Midbrain (tissue), 1 donor: ENCODE measurements around the gene DIP2C.
"Not testable (repeated sequence)": the region's sequence is repeated elsewhere in the genome, so short reads cannot be mapped to it uniquely, and the experiment has no call there.

Experiments
- DNase-seq: peaks from one replicate; lab custom pipeline; 2025; lab: John Stamatoyannopoulos, UW

Gene DIP2C

GRCh38 chr10:641149-642010 lies 48.1 kb downstream of the DIP2C start:
- DNase-seq, result no peak

- no peak for DNase-seq
These were observed 48.8 kb downstream of the DIP2C start for GRCh38 chr10:640673-641045.

GRCh38 chr10:639751-640672 lies 49.5 kb downstream of the DIP2C start:
- DNase-seq, result peak; percentile 39

GRCh38 chr10:639001-639750 lies 50.3 kb downstream of the DIP2C start:
- DNase-seq, result no peak

- DNase-seq, result no peak
These were observed 51.7 kb downstream of the DIP2C start for GRCh38 chr10:637771-638195.

GRCh38 chr10:637221-637620 lies 52.2 kb downstream of the DIP2C start:
- no peak for DNase-seq

DNA sequence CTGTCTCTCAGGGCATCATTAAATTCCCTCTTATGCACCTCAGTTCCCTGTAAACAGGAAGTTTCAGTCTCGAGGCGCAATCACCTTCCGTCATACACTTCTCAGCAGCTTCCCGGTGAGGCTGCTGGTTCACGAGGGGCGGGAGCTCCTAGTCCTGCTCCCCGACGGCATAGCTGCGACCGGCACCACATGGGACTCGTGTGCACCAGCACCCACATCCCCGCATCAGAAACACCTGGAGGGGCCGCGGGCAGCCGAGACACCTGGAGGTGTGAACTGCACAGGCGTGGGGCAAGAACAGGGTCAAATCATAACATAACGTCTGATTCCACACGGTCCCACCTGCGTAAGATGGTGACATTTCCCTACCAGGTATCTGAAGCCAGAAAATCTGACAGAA lies 52.7 kb downstream of the DIP2C start:
- no peak for DNase-seq

DNA sequence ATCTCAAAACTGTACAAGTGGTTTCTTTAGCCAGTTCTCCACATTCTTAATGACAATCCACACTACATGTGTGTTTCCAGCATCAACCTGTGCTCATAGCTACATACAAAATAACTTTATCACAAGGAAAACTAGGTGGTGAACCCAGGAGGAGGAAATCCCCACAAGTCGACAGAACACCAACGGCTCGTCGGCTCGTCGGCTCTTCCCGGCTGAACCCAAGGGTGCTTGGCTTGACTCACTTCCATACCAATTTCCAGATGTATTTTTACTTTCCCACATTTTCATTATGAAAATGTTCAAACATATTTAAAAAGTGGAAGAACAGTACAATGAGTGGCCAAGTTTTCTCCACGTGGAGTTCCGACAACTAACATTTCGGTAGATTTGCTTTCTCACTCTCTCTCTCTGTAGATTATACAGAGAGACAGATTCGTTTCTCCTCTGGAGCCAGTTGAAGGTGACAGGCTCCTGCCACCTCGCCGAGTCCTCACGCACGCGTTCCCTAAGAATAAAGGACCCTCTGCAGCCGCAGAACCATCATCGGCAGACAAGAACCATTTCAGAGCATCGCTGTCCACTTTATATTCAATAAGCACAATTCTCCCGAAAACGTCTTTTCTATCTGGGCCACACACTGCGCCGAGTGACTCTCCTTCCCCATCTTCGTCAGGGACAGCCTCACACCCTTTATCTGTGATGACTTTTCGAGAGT lies 53.3 kb downstream of the DIP2C start:
- DNase-seq, result no peak

- DNase-seq, result peak; percentile 45
These were observed 54.2 kb downstream of the DIP2C start for GRCh38 chr10:635088-635861.

DNA sequence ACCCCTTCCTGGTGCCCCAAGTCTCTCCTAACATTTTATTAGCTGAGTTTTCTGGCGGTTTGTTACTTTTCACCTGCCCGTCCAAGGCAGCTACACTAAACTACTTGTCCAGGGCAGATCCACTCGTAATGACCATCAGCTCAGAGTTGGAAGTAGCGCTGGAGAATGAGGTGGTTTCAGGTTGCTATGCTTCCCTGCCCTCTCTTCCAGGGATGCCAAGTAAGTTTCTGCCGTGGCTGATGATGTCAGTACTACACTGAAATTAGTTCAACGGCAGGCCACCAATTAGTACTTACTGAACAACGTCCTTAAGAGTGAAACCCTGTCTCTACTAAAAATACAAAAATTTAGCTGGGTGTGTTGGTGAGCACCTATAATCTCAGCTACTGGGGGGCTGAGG lies 55.2 kb downstream of the DIP2C start:
- DNase-seq, result no peak

GRCh38 chr10:633279-634245 lies 55.9 kb downstream of the DIP2C start:
- no peak for DNase-seq

DNA sequence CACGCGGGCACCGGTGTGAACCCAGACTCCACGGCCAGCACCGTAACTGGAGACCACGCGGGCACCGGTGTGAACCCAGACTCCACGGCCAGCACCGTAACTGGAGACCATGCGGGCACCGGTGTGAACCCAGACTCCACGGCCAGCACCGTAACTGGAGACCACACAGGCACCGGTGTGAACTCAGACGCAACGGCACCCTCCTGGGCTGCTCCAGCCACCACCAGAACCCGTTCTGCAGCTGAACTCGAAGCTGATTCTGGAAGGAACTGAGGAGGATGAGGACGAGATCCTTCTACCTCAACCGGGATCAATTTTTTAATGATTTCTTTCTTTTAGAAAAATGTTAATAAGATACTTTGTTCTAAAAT lies 56.7 kb downstream of the DIP2C start:
- DNase-seq, result not testable (repeated sequence)

DNA sequence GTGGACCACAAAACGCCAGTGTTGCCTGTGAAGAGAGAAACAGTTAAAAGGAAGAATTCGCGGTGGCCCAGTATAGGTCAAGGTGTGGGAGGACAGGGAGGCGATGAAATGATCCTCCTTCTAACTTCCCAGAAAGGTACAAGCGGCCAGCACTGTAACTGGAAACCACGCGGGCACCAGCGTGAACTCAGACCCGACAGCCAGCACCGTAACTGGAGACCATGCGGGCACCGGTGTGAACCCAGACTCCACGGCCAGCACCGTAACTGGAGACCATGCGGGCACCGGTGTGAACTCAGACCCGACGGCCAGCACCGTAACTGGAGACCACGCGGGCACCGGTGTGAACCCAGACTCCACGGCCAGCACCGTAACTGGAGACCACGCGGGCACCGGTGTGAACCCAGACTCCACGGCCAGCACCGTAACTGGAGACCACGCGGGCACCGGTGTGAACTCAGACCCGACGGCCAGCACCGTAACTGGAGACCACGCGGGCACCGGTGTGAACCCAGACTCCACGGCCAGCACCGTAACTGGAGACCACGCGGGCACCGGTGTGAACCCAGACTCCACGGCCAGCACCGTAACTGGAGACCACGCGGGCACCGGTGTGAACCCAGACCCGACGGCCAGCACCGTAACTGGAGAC lies 57.2 kb downstream of the DIP2C start:
- not testable (repeated sequence) for DNase-seq

DNA sequence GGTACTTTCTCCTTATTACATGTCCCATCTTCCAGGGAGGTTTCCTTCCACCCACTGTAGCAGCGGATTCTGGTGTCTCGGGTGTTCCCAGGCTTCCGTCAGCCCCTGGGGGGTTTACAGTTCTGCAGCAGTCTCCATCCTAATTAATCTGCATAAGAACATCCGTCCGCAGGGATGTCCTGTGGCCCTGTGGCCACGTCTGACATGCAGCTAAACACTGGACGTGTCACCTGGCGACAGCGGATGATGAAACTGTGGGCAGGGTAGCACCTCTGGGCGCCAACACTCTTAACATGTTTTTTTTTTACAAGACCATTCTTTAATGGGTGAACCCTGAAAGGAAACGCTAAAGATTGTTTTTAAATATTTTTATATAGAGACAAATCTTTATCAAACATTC lies 58.2 kb downstream of the DIP2C start:
- DNase-seq, result no peak

- no peak for DNase-seq
These were observed 58.8 kb downstream of the DIP2C start for GRCh38 chr10:630581-631073.

GRCh38 chr10:629186-629998 lies 60.1 kb downstream of the DIP2C start:
- no peak for DNase-seq

DNA sequence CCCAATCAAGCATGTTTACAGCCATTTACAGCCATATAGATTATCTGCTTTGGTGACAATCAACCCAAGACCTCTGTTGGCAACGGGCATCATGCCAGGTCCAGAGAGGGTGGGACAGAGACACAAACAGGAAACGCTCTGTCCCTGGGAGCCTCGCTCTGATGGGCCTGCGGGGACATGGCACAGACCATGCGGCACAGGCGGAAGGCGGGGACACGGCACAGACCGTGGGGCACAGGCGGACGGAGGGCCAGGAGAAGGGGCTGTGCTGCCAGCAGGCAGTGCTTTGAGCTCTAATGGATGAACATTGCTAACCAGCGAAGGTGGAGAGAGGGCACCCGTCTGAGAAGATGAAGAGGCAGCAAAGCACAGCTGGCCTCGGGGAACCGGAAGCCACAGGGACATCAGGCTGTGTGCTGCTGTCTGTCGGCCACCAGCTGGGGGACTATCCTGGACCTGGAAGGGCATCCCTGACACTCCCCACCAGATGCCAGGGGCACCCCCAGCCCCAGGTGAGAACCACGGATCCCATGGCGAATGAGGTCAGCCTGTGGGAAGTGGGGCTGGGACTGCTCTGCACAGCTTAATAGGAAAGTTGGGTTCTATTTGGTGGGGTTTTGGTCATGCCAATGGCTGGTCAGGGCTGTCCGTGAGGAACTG lies 61.0 kb downstream of the DIP2C start:
- DNase-seq, result peak; percentile 74
